PFSK-1 (cell line): Measurements from ENCODE around the gene GPR137C.

Source experiments
- FOXP2 ChIP-seq: optimal IDR thresholded peaks from 2 replicates; pipeline ENCODE3; 2011; ENCODE audit warnings: borderline replicate concordance, control low read depth, inconsistent platforms; ENCODE audit not compliant: insufficient read depth; ENCODE audit errors: extremely low read length, extremely low read depth
- POLR2AphosphoS5 ChIP-seq: IDR thresholded peaks from 2 replicates; pipeline ENCODE4 v1.6.1; 2012; ENCODE audit warnings: low read depth, mild to moderate bottlenecking, control low read depth, low read length, moderate library complexity
- SIN3A ChIP-seq: IDR thresholded peaks from 2 replicates; pipeline ENCODE4 v1.6.1; 2012; ENCODE audit warnings: mild to moderate bottlenecking, low read length, moderate library complexity, borderline replicate concordance; ENCODE audit not compliant: insufficient read depth
- TAF1 ChIP-seq: IDR thresholded peaks from 2 replicates; pipeline ENCODE4 v1.6.1; 2012; ENCODE audit warnings: low read length, control low read depth, borderline replicate concordance; ENCODE audit not compliant: insufficient read depth
- TF ChIP-seq, protein P1 (sequence below), 2 experiments: IDR thresholded peaks; 2 replicates each; pipeline versions ENCODE4 v1.6.1 to v1.8.0; 2011 to 2012; ENCODE audit warnings: low read depth in 2 of 2, low read length in 2 of 2, control low read depth in 1 of 2, inconsistent platforms in 1 of 2, mild to moderate bottlenecking in 1 of 2, moderate library complexity in 1 of 2; ENCODE audit not compliant: insufficient read depth in 1 of 2

Gene GPR137C

DNA sequence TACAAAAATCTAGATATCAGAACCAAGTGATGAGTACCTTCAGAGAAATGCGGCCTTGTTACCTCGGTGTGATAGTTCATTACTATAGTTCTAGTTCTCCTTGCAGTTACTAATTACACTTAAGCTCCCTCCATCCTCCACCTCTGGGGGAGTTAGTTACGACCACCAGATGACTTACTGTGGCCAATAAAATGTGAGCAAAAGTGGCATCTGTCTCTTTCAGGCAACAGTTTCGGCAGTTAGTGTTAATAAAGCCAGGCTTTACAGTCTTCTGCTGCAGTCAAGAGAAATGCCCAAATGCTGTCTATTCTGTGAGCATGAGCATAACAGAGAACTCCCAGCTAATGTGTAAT is 6.3 kb upstream of the GPR137C start:
- TF ChIP-seq, protein P1, sequence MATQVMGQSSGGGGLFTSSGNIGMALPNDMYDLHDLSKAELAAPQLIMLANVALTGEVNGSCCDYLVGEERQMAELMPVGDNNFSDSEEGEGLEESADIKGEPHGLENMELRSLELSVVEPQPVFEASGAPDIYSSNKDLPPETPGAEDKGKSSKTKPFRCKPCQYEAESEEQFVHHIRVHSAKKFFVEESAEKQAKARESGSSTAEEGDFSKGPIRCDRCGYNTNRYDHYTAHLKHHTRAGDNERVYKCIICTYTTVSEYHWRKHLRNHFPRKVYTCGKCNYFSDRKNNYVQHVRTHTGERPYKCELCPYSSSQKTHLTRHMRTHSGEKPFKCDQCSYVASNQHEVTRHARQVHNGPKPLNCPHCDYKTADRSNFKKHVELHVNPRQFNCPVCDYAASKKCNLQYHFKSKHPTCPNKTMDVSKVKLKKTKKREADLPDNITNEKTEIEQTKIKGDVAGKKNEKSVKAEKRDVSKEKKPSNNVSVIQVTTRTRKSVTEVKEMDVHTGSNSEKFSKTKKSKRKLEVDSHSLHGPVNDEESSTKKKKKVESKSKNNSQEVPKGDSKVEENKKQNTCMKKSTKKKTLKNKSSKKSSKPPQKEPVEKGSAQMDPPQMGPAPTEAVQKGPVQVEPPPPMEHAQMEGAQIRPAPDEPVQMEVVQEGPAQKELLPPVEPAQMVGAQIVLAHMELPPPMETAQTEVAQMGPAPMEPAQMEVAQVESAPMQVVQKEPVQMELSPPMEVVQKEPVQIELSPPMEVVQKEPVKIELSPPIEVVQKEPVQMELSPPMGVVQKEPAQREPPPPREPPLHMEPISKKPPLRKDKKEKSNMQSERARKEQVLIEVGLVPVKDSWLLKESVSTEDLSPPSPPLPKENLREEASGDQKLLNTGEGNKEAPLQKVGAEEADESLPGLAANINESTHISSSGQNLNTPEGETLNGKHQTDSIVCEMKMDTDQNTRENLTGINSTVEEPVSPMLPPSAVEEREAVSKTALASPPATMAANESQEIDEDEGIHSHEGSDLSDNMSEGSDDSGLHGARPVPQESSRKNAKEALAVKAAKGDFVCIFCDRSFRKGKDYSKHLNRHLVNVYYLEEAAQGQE (IDR thresholded peaks at IDR 0.05; ENCODE audit: insufficient read depth in 1 of 2, low read depth in 2 of 2, low read length in 2 of 2) = no peak
- no peak for TF ChIP-seq FOXP2
- TF ChIP-seq POLR2AphosphoS5 = no peak
- TF ChIP-seq SIN3A = no peak
- no peak for TF ChIP-seq TAF1

DNA sequence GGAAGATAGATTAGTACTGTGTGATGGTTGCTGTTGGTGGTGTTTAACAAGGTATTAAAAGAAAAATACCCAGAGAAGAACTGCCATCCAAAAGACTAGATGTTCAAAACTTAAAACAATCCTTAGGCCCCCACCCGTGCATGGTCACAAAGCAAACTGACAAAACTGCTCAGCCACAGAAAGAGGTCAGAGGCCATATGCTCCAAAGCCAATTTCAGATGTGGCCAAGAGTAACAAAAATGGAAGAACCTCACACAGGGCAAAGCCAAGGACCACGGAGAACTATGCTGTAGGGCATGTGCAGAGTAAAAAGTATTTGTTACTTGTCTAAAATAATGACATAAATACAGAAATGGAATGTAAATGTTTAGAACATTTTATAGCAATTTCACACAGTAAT is 5.6 kb upstream of the GPR137C start:
- TF ChIP-seq SIN3A = no peak
- TF ChIP-seq TAF1 = no peak
- no peak for TF ChIP-seq FOXP2
- TF ChIP-seq, protein P1 (IDR thresholded peaks at IDR 0.05; ENCODE audit: insufficient read depth in 1 of 2, low read depth in 2 of 2, low read length in 2 of 2) = no peak
- TF ChIP-seq POLR2AphosphoS5 = no peak

DNA sequence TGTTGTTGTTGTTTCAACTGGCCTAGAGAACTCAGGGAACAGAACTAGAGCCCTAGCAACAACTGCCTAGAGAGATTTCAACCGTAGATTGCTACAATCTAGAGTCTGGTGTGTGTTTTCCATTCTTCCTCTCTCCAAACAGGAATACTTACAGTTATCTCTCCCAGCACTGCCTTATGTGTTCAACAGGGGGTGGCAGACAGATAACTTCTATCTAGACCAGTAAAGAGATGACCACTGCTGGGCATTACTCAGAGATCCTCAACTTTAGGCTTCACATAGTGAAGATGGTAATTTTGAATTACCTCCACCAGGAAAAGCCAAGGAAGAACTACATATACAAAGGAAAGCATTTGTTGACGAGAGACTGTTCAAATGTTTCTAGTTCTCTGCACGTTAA is 5.1 kb upstream of the GPR137C start:
- TF ChIP-seq POLR2AphosphoS5 = no peak
- TF ChIP-seq FOXP2 = no peak
- TF ChIP-seq, protein P1 (IDR thresholded peaks at IDR 0.05; ENCODE audit: insufficient read depth in 1 of 2, low read depth in 2 of 2, low read length in 2 of 2) = no peak
- no peak for TF ChIP-seq SIN3A
- no peak for TF ChIP-seq TAF1

DNA sequence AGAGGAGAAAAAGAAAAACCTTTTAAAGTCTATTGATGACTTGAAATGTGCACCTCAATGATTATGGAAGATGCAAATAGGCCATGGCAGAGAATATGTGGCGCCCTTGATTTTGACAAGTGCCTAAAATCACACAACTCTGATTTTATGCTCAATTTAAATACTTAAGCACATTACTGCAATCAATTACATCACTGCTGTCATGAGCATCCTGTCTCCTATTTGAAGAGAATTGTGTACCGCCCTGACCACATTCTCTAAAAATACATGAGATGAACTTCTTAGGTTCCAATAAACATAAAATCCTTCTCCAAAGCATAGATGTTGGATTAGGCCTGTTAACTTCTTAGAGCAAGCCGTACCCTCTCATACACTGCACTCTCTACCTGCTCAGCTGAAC is 2.0 kb upstream of the GPR137C start:
- TF ChIP-seq FOXP2 (no peak), SIN3A (no peak), POLR2AphosphoS5 (no peak)

DNA sequence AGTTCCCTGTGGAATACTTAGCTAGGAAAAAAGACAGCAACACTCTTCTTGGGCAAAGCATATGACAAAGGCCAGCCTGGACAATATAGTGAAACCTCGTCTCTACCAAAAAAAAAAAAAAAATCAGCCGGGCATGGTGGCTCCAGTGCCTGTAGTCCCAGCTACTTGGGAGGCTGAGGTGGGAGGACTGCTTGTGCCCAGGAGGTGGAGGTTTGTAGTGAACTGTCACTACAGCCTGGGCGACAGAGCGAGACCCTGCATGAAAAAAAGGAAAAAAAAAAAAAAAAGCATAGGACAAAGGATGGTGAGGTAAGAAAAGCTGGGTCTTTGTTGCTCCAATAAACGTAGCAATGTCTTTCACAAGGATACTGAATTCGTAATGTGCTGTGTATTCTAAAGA is 1.4 kb upstream of the GPR137C start:
- TF ChIP-seq, protein P1 (IDR thresholded peaks at IDR 0.05; ENCODE audit: insufficient read depth in 1 of 2, low read depth in 2 of 2, low read length in 2 of 2) = no peak
- TF ChIP-seq SIN3A (no peak), POLR2AphosphoS5 (no peak), FOXP2 (no peak), TAF1 (no peak)
